H1 (cell line): ENCODE data around the gene INTS1. TPM values are rescaled to one million over a fixed set of nuclear protein-coding genes. Genes with fewer than 3 reads are reported as not detected.

Source experiments
- CTCF ChIA-PET: fragments of 300-600 bp; sonication (Branson Sonifier 250); formaldehyde crosslinking; loops from one replicate; lab custom pipeline; 2021; ENCODE audit not compliant: partially characterized antibody; lab: Charles Lee
- POLR2A ChIA-PET: fragments of 300-600 bp; sonication (Branson Sonifier 250); formaldehyde crosslinking; loops from one replicate; lab custom pipeline; 2021; ENCODE audit warnings: inconsistent platforms; ENCODE audit not compliant: partially characterized antibody; lab: Charles Lee
- DNase-seq, 2 experiments: peaks; one replicate each; pipeline versions ENCODE4 v3.0.0 to v3.0.0-alpha.2; 2010 to 2022; ENCODE audit warnings: low spot score in 2 of 2, low read depth in 1 of 2, mixed read lengths in 1 of 2
- FAIRE-seq: peaks from 2 replicates; lab custom pipeline; 2011; peaks lifted over from hg19 to GRCh38; lab: Jason Lieb, UNC
- H2AFZ ChIP-seq: 2 replicates; pipeline ENCODE4 v1.8.1; 2012; ENCODE audit warnings: low read length, inconsistent platforms
- H2AK5ac ChIP-seq: 2 replicates; pipeline ENCODE4 v1.6.1; 2013; ENCODE audit warnings: low read depth, low read length
- H2BK120ac ChIP-seq: replicated peaks from 2 replicates; pipeline ENCODE3; 2013; ENCODE audit warnings: low read depth, low read length, inconsistent platforms
- H2BK12ac ChIP-seq: 2 replicates; pipeline ENCODE4 v1.6.1; 2013; ENCODE audit warnings: low read depth, low read length
- H2BK15ac ChIP-seq: 2 replicates; pipeline ENCODE4 v1.6.1; 2013; ENCODE audit warnings: low read length
- H2BK20ac ChIP-seq: 2 replicates; pipeline ENCODE4 v1.6.1; 2013; ENCODE audit warnings: low read length
- H2BK5ac ChIP-seq: 2 replicates; pipeline ENCODE4 v1.6.1; 2013; ENCODE audit warnings: low read depth, low read length
- H3K14ac ChIP-seq: 2 replicates; pipeline ENCODE4 v1.6.1; 2013; ENCODE audit warnings: inconsistent platforms; ENCODE audit not compliant: insufficient read length
- H3K18ac ChIP-seq: 2 replicates; pipeline ENCODE4 v1.6.1; 2013; ENCODE audit warnings: low read length; ENCODE audit errors: extremely low read depth
- H3K23ac ChIP-seq: 2 replicates; pipeline ENCODE4 v1.6.1; 2013; ENCODE audit warnings: inconsistent platforms; ENCODE audit not compliant: insufficient read length
- H3K23me2 ChIP-seq: 2 replicates; pipeline ENCODE4 v1.6.1; 2013; ENCODE audit warnings: low read depth, low read length
- H3K27ac ChIP-seq: 2 replicates; pipeline ENCODE4 v1.6.1; 2011; ENCODE audit warnings: low read depth, low read length, inconsistent platforms
- H3K27me3 ChIP-seq, 4 experiments: replicated peaks in 1 of 4; 1 replicate in 1 of 4; 2 replicates in 3 of 4; pipeline versions ENCODE4 v1.6.1 to v1.8.1; 2011 to 2013; ENCODE audit warnings: low read length in 3 of 4, mild to moderate bottlenecking in 3 of 4, inconsistent platforms in 2 of 4, mixed read lengths in 2 of 4, moderate library complexity in 1 of 4; ENCODE audit not compliant: control insufficient read depth in 3 of 4, insufficient read depth in 3 of 4; ENCODE audit errors: extremely low read depth in 1 of 4
- H3K36me3 ChIP-seq, 4 experiments: 2 replicates each; pipeline versions ENCODE4 v1.6.1 to v1.8.1; 2011 to 2013; ENCODE audit warnings: mild to moderate bottlenecking in 4 of 4, low read length in 3 of 4, moderate library complexity in 2 of 4, control low read depth in 1 of 4, inconsistent platforms in 1 of 4; ENCODE audit not compliant: insufficient read depth in 4 of 4, control insufficient read depth in 2 of 4
- H3K4ac ChIP-seq: replicated peaks from 2 replicates; pipeline ENCODE3; 2013; ENCODE audit warnings: low read length, low read depth, mixed read lengths, inconsistent platforms; ENCODE audit not compliant: insufficient read length
- H3K4me1 ChIP-seq, 4 experiments: replicated peaks in 1 of 4; 1 replicate in 1 of 4; 2 replicates in 3 of 4; pipeline versions ENCODE4 v1.6.1 to v1.8.1; 2011 to 2013; ENCODE audit warnings: low read length in 3 of 4, inconsistent platforms in 2 of 4, mixed read lengths in 1 of 4; ENCODE audit not compliant: insufficient read depth in 4 of 4, control insufficient read depth in 3 of 4
- H3K4me2 ChIP-seq, 2 experiments: 2 replicates each; pipeline versions ENCODE4 v1.6.1 to v1.8.1; 2011 to 2013; ENCODE audit warnings: low read depth in 2 of 2, low read length in 2 of 2, control low read depth in 1 of 2, inconsistent platforms in 1 of 2, mild to moderate bottlenecking in 1 of 2; ENCODE audit not compliant: insufficient read depth in 1 of 2
- H3K4me3 ChIP-seq, 4 experiments: fragments of 200-600, 300-600 bp in 1 of 4; sonication (generic), shearing (Covaris generic), sonication (Bioruptor Twin) in 1 of 4; 2 replicates each; pipeline versions ENCODE4 v1.5.1 to v1.8.1; 2011 to 2016; ENCODE audit warnings: low read length in 4 of 4, low read depth in 3 of 4, control low read depth in 2 of 4, inconsistent platforms in 2 of 4, mild to moderate bottlenecking in 2 of 4, mixed read lengths in 1 of 4, moderate library complexity in 1 of 4; ENCODE audit not compliant: insufficient read depth in 2 of 4; ENCODE audit errors: extremely low read depth in 1 of 4
- H3K56ac ChIP-seq: replicated peaks from 2 replicates; pipeline ENCODE3; 2013; ENCODE audit warnings: low read depth, mild to moderate bottlenecking, mixed read lengths, low read length, inconsistent platforms; ENCODE audit not compliant: insufficient read length
- H3K79me1 ChIP-seq: 2 replicates; pipeline ENCODE4 v1.6.1; 2013; ENCODE audit warnings: low read depth, low read length, control low read depth
- H3K79me2 ChIP-seq, 2 experiments: 2 replicates each; pipeline versions ENCODE4 v1.6.1 to v1.8.1; 2012 to 2013; ENCODE audit warnings: low read length in 2 of 2, mild to moderate bottlenecking in 2 of 2, inconsistent platforms in 1 of 2; ENCODE audit not compliant: insufficient read depth in 2 of 2, control insufficient read depth in 1 of 2
- H3K9ac ChIP-seq, 4 experiments: replicated peaks in 1 of 4; 1 replicate in 1 of 4; 2 replicates in 3 of 4; pipeline versions ENCODE4 v1.6.1 to v1.8.1; 2011 to 2013; ENCODE audit warnings: low read depth in 3 of 4, low read length in 3 of 4, control low read depth in 2 of 4, mild to moderate bottlenecking in 2 of 4, moderate library complexity in 2 of 4, inconsistent platforms in 1 of 4; ENCODE audit errors: extremely low read depth in 1 of 4
- H3K9me3 ChIP-seq, 2 experiments: 2 replicates each; pipeline versions ENCODE4 v1.6.1 to v1.8.1; 2012 to 2013; ENCODE audit warnings: mild to moderate bottlenecking in 2 of 2, moderate library complexity in 2 of 2, control low read depth in 1 of 2, inconsistent platforms in 1 of 2, low read depth in 1 of 2, low read length in 1 of 2, mixed read lengths in 1 of 2; ENCODE audit not compliant: insufficient read depth in 2 of 2
- H4K20me1 ChIP-seq, 2 experiments: replicated peaks in 1 of 2; 2 replicates each; pipeline versions ENCODE3 to v1.8.1; 2011 to 2013; ENCODE audit warnings: inconsistent platforms in 2 of 2, low read length in 2 of 2, mild to moderate bottlenecking in 1 of 2; ENCODE audit not compliant: insufficient read depth in 2 of 2, control insufficient read depth in 1 of 2
- H4K5ac ChIP-seq: 2 replicates; pipeline ENCODE4 v1.6.1; 2013; ENCODE audit warnings: low read length, low read depth, mixed read lengths, inconsistent platforms; ENCODE audit not compliant: insufficient read length
- H4K8ac ChIP-seq: 2 replicates; pipeline ENCODE4 v1.8.0; 2013; ENCODE audit warnings: mild to moderate bottlenecking, moderate library complexity, low read length, inconsistent platforms; ENCODE audit not compliant: insufficient read depth; ENCODE audit errors: extremely low read depth
- H4K91ac ChIP-seq: replicated peaks from 2 replicates; pipeline ENCODE3; 2013; ENCODE audit warnings: low read length, mixed read lengths, inconsistent platforms; ENCODE audit not compliant: insufficient read length
- HDAC2 ChIP-seq, 2 experiments: fragments of 300-600 bp in 1 of 2; sonication (generic) in 1 of 2; IDR thresholded peaks; 2 replicates each; pipeline ENCODE4 v1.6.1; 2011 to 2012; ENCODE audit warnings: low read depth in 2 of 2, low read length in 2 of 2, mild to moderate bottlenecking in 2 of 2, moderate library complexity in 2 of 2, borderline replicate concordance in 1 of 2, inconsistent platforms in 1 of 2
- HDAC6 ChIP-seq: IDR thresholded peaks from one replicate; pipeline ENCODE4 v1.7.1; 2012; ENCODE audit warnings: low read depth, mild to moderate bottlenecking, inconsistent platforms, low read length, moderate library complexity
- JUN ChIP-seq: IDR thresholded peaks from 2 replicates; pipeline ENCODE4 v1.6.1; 2011; ENCODE audit warnings: low read depth, mild to moderate bottlenecking, improper control_type of control experiment, low read length
- MAX ChIP-seq: IDR thresholded peaks from 2 replicates; pipeline ENCODE4 v1.6.1; 2012; ENCODE audit warnings: inconsistent platforms
- USF2 ChIP-seq: IDR thresholded peaks from 2 replicates; pipeline ENCODE4 v1.6.1; 2011; ENCODE audit warnings: low read length, improper control_type of control experiment
- WGBS, 2 experiments: shearing (Covaris generic) in 1 of 2; methylation state at CpG; one replicate each; pipeline versions ENCODE4 v1.1.6 to v1.1.7; 2013 to 2015; ENCODE audit warnings: low lambda C conversion rate in 2 of 2, mixed read lengths in 2 of 2, inconsistent platforms in 1 of 2, low coverage in 1 of 2, missing lambda C conversion rate in 1 of 2; ENCODE audit not compliant: insufficient replicate concordance in 2 of 2, insufficient coverage in 1 of 2, insufficient read length in 1 of 2; ENCODE audit errors: extremely low coverage in 1 of 2, missing lambda C conversion rate in 1 of 2; 5-methylcytosine and 5-hydroxymethylcytosine counted together
- polyA plus RNA-seq, 7 experiments: library from polyadenylated mRNA; depleted of rRNA in 3 of 7; stranded (reverse) in 5 of 7; unstranded in 2 of 7; fragments of >200 nt in 5 of 7; fragments of 200-250 nt in 2 of 7; gene quantifications; 1 replicate in 5 of 7; 2 replicates in 1 of 7; 4 replicates in 1 of 7; pipeline versions ENCODE4 v1.2.1 to v1.2.3, GENCODE V29; 2011 to 2013; ENCODE audit warnings: missing spikeins in 2 of 7, mixed read lengths in 2 of 7
- total RNA-seq: library from RNA; stranded (reverse); fragmentation: NEBNext Ultra II Directional; extraction: Animal tissue kit (Norgen Biotek cat#: 25700); gene quantifications from 2 replicates; pipeline ENCODE4 v1.2.1, GENCODE V29; 2021

The INTS1 gene
- total and polyA plus RNA-seq, 2 of the 8 experiments (the other 6 are each of a cell fraction or from before 2014, with no cell fraction given), result 76.9 to 104 TPM

- no peaks in the 10 kb centered on the region for H3K9me3 ChIP-seq
- no peaks in the 10 kb centered on the region for H4K20me1 ChIP-seq
- peaks cover 0 to 2% (median under 1%) of the 10 kb centered on the region in 4 experiments; a peak in 4 of 7 replicates for H3K4me1 ChIP-seq
- no peak overlapping the region for H3K4me3 ChIP-seq
- no peak overlapping the region for H3K18ac ChIP-seq
- no peak for DNase-seq
- H4K8ac ChIP-seq, result peak overlapping the region; percentile 46; the same call in 1 of the 2 replicates
- H2AK5ac ChIP-seq, result no peak overlapping the region
- H2BK120ac ChIP-seq, result no peak overlapping the region
- no peak overlapping the region for H4K91ac ChIP-seq
- no peak overlapping the region for H3K4me2 ChIP-seq
- no peak overlapping the region for H2AFZ ChIP-seq
- no peak overlapping the region for H3K56ac ChIP-seq
- ChIA-PET CTCF (interaction anchor here (1.1 to 6.7 kb wide), 6 partner anchors 8 to 49 kb away, joined by 3 to 35 read pairs (median 9); no protein-coding TSS in a partner anchor), POLR2A (no interaction called here)
- no peak overlapping the region for H2BK12ac ChIP-seq
- no peak overlapping the region for H3K9ac ChIP-seq
- H3K79me2 ChIP-seq, result no peaks in the 10 kb centered on the region
- no peak overlapping the region for H3K4ac ChIP-seq
- no peaks in the 10 kb centered on the region for H3K27me3 ChIP-seq
- H3K27ac ChIP-seq, result no peak overlapping the region
- 93% methylated on average over 11 of the region's 11 CpGs; no CpG with 5 or more reads in 1 of the 2 experiments for WGBS, 2 experiments
- no peak overlapping the region for H2BK15ac ChIP-seq
- no peak overlapping the region for H3K23ac ChIP-seq
- H3K14ac ChIP-seq, result no peak overlapping the region
- H3K79me1 ChIP-seq, result no peaks in the 10 kb centered on the region
- H2BK5ac ChIP-seq, result no peak overlapping the region
- H3K36me3 ChIP-seq, result no peaks in the 10 kb centered on the region
- no peak overlapping the region for H4K5ac ChIP-seq
- FAIRE-seq, result no peak
- H2BK20ac ChIP-seq, result no peak overlapping the region
- no peak for TF ChIP-seq USF2
- no peak for TF ChIP-seq HDAC6
- TF ChIP-seq JUN, result no peak
- no peak for TF ChIP-seq HDAC2 (IDR thresholded peaks at IDR 0.05; ENCODE audit: borderline replicate concordance in 1 of 2, low read depth in 2 of 2, low read length in 2 of 2)
- TF ChIP-seq MAX, result no peak
- no peaks in the 10 kb centered on the region for H3K23me2 ChIP-seq
Observed at GRCh38 chr7:1449951-1450350, 54.2 kb downstream of the INTS1 start.
